Transverse colon (tissue), 4 donors: Measurements from ENCODE around the gene CLEC5A. TPM values are rescaled to one million over a fixed set of nuclear protein-coding genes. Genes with fewer than 3 reads are reported as not detected.
"Not testable (repeated sequence)": the region's sequence is repeated elsewhere in the genome, so short reads cannot be mapped to it uniquely, and the experiment has no call there.

Source experiments
- DNase-seq: peaks from one replicate; pipeline ENCODE4 v3.0.0-alpha.2; 2019
- H3K27ac ChIP-seq, 4 donors: fragments of 200-600 bp; sonication (generic); 2 replicates each; pipeline ENCODE4 v1.5.1; 2016 to 2018; ENCODE audit warnings: inconsistent platforms in 4 of 4
- H3K27me3 ChIP-seq: fragments of 200-600 bp; sonication (generic); 2 replicates; pipeline ENCODE4 v1.5.1; 2017; ENCODE audit warnings: inconsistent platforms
- H3K36me3 ChIP-seq, 4 donors: fragments of 200-600 bp; sonication (generic); 2 replicates each; pipeline ENCODE4 v1.5.1; 2017 to 2019; ENCODE audit warnings: inconsistent platforms in 4 of 4
- H3K4me1 ChIP-seq, 4 donors: fragments of 200-600 bp; sonication (generic); 2 replicates each; pipeline ENCODE4 v1.5.1; 2017 to 2020; ENCODE audit warnings: inconsistent platforms in 4 of 4
- H3K4me3 ChIP-seq, 4 donors: fragments of 200-600 bp; sonication (generic); 1 replicate in 1 of 4; 2 replicates in 3 of 4; pipeline versions ENCODE4 v1.5.1 to v1.6.1; 2017 to 2019; ENCODE audit warnings: inconsistent platforms in 4 of 4
- H3K9me3 ChIP-seq, 2 donors: fragments of 200-600 bp; sonication (generic); 2 replicates each; pipeline ENCODE4 v1.5.1; 2017 to 2019; ENCODE audit warnings: inconsistent platforms in 2 of 2
- EP300 ChIP-seq: sonication (generic); formaldehyde crosslinking; IDR thresholded peaks from one replicate; pipeline ENCODE4 v1.6.1; 2017; ENCODE audit warnings: antibody characterized with exemption, low read depth
- POLR2A ChIP-seq: fragments of 450-650 bp; IDR thresholded peaks from one replicate; pipeline ENCODE4 v1.6.1; 2016; ENCODE audit warnings: antibody characterized with exemption, mild to moderate bottlenecking, moderate library complexity
- POLR2AphosphoS5 ChIP-seq, 3 donors: sonication (generic); formaldehyde crosslinking; IDR thresholded peaks; one replicate each; pipeline ENCODE4 v1.6.1; 2016; ENCODE audit warnings: antibody characterized with exemption in 3 of 3
- WGBS, 2 donors: methylation state at CpG; one replicate each; pipeline ENCODE4 v1.1.5; 2018; ENCODE audit warnings: low coverage in 1 of 2; 5-methylcytosine and 5-hydroxymethylcytosine counted together
- in situ Hi-C, 4 donors: fragments of 200-750 bp; cut with MboI; loops; one replicate each; pipeline versions ENCODE4 v1.15.0 to v1.15.1; 2017; ENCODE audit warnings: low sequenced_read_pairs in 3 of 4, low pct_ligation_motif_present in 1 of 4, low pct_unique_long_range_greater_than_20kb in 1 of 4
- intact Hi-C: fragments of 100-400 bp; cut with DNase I; formaldehyde crosslinking; loops from one replicate; pipeline ENCODE4 v1.15.1; 2023; ENCODE audit warnings: low total_unique reads
- total RNA-seq, 4 donors: library from RNA; depleted of rRNA; stranded (reverse); fragments of >200 nt; gene quantifications; one replicate each; pipeline ENCODE4 v1.1.0, GENCODE V29; 2016
- TF ChIP-seq, protein P1 (sequence below), 5 experiments: fragments of 200-600 bp in 3 of 5; fragments of 450-650 bp in 2 of 5; sonication (generic) in 3 of 5; IDR thresholded peaks; 1 replicate in 2 of 5; 2 replicates in 3 of 5; pipeline ENCODE4 v1.5.1; 2016 to 2017; ENCODE audit warnings: antibody characterized with exemption in 5 of 5, inconsistent platforms in 3 of 5, mild to moderate bottlenecking in 2 of 5, moderate library complexity in 1 of 5

CLEC5A gene
- total RNA-seq, 4 donors from 2014 or later = 0.48 TPM; not detected in 3

DNA sequence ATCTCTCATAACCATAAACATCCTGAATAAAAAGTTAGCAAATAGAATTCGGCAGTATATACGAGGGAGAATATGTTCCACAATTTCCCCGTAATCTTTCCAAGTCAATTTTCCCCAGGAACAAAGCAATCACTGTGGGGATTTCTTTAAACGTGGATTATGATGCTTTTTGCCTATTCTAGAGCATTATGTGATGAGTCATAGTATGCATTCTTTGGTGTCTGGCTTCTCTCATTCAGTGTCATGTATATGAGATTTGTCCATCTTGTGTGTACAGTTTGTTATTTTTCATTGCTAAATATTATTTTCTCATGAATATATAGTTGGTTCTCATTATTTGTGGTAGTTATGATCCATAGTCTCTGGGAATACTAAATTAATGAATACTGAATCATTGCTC lies 40.5 kb downstream of the CLEC5A start:
- DNase-seq = no peak
- no peaks in the 10 kb centered on the region for H3K4me1 ChIP-seq
- TF ChIP-seq POLR2A (no peak), POLR2AphosphoS5 (IDR thresholded peaks at IDR 0.05) (no peak), EP300 (no peak)
- TF ChIP-seq, protein P1, sequence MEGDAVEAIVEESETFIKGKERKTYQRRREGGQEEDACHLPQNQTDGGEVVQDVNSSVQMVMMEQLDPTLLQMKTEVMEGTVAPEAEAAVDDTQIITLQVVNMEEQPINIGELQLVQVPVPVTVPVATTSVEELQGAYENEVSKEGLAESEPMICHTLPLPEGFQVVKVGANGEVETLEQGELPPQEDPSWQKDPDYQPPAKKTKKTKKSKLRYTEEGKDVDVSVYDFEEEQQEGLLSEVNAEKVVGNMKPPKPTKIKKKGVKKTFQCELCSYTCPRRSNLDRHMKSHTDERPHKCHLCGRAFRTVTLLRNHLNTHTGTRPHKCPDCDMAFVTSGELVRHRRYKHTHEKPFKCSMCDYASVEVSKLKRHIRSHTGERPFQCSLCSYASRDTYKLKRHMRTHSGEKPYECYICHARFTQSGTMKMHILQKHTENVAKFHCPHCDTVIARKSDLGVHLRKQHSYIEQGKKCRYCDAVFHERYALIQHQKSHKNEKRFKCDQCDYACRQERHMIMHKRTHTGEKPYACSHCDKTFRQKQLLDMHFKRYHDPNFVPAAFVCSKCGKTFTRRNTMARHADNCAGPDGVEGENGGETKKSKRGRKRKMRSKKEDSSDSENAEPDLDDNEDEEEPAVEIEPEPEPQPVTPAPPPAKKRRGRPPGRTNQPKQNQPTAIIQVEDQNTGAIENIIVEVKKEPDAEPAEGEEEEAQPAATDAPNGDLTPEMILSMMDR (IDR thresholded peaks at IDR 0.05) = no peak
- WGBS, 2 donors = 74 to 80% methylated on average over 4 of the region's 4 CpGs
- no peak overlapping the region for H3K27ac ChIP-seq
- in situ Hi-C loops = no loop called here
- no peak overlapping the region for H3K4me3 ChIP-seq
- no peaks in the 10 kb centered on the region for H3K36me3 ChIP-seq
- intact Hi-C loops = no loop called here
- H3K27me3 ChIP-seq = no peaks in the 10 kb centered on the region
- H3K9me3 ChIP-seq = no peaks in the 10 kb centered on the region

DNA sequence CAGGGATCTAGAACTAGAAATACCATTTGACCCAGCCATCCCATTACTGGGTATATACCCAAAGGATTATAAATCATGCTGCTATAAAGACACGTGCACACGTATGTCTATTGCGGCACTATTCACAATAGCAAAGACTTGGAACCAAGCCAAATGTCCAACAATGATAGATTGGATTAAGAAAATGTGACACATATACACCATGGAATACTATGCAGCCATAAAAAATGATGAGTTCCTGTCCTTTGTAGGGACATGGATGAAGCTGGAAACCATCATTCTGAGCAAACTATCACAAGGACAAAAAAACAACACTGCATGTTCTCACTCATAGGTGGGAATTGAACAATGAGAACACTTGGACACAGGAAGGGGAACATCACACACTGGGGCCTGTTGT lies 47.4 kb downstream of the CLEC5A start:
- DNase-seq, in situ Hi-C loops, H3K27me3 ChIP-seq, H3K4me3 ChIP-seq, intact Hi-C loops, H3K27ac ChIP-seq, H3K9me3 ChIP-seq, H3K4me1 ChIP-seq, H3K36me3 ChIP-seq: not testable (repeated sequence)
- WGBS, 2 donors = 98% methylated on average over 3 of the region's 3 CpGs; no CpG with 5 or more reads in 1 of the 2 donors

DNA sequence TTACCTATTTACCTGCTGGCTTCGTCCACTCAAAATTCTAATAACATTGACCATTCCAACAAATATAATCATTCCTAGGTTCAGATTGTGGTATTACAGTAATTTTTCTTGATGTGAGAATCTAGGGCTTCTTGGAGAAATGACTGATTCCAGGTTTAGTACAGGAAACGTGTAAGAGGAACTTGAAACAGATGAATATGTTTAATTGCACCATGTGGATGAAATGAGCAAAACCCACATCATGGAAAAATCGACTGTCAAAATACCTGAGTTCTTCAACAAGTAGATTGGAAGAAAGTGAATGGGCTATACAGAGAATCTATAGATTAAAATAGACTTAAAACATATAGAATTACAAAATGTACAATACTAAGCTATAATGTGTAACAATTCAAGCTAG lies 55.4 kb downstream of the CLEC5A start:
- intact Hi-C loops = no loop called here
- H3K27ac ChIP-seq = no peak overlapping the region

DNA sequence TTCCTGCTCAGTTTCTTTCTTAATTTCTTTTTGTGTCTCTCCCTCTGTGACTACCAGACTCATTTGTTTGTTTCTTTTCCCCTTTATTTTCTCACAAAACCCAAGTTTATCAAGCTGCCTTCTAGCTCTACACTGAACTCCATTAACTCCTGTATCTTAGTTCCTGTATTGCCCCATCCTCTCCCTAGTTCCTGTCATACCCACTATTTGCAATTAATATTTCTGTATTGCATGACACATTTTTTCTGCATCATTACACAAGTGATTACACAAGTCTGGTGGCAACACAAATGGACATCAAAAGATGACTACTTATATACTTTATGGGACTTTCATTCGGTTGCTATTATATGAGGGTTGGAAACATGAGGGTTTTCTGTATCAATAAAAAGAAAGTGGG lies 57.5 kb downstream of the CLEC5A start:
- 82 to 85% methylated on average over 1 of the region's 1 CpG for WGBS, 2 donors
- Histone ChIP-seq H3K36me3 (no peaks in the 10 kb centered on the region), H3K4me3 (no peak overlapping the region), H3K4me1 (no peaks in the 10 kb centered on the region), H3K9me3 (no peaks in the 10 kb centered on the region), H3K27ac (no peak overlapping the region), H3K27me3 (no peaks in the 10 kb centered on the region)
- intact Hi-C loops = no loop called here
- in situ Hi-C loops = no loop called here
- DNase-seq = no peak
- no peak for TF ChIP-seq POLR2A
- no peak for TF ChIP-seq POLR2AphosphoS5 (IDR thresholded peaks at IDR 0.05)
- TF ChIP-seq EP300 = no peak
- TF ChIP-seq, protein P1 (IDR thresholded peaks at IDR 0.05) = no peak

More for the DNA sequence above, 55.4 kb downstream of the CLEC5A start:
- TF ChIP-seq POLR2AphosphoS5 (IDR thresholded peaks at IDR 0.05) (no peak), EP300 (no peak), POLR2A (no peak)
- TF ChIP-seq, protein P1 (IDR thresholded peaks at IDR 0.05) = no peak
- no peaks in the 10 kb centered on the region for H3K27me3 ChIP-seq
- WGBS, 2 donors = 67 to 68% methylated on average over 2 to 3 of the region's 3 CpGs
- no peaks in the 10 kb centered on the region for H3K4me1 ChIP-seq
- H3K4me3 ChIP-seq = no peak overlapping the region
- no peaks in the 10 kb centered on the region for H3K36me3 ChIP-seq
- no peaks in the 10 kb centered on the region for H3K9me3 ChIP-seq
- no peak for DNase-seq
- in situ Hi-C loops = no loop called here

DNA sequence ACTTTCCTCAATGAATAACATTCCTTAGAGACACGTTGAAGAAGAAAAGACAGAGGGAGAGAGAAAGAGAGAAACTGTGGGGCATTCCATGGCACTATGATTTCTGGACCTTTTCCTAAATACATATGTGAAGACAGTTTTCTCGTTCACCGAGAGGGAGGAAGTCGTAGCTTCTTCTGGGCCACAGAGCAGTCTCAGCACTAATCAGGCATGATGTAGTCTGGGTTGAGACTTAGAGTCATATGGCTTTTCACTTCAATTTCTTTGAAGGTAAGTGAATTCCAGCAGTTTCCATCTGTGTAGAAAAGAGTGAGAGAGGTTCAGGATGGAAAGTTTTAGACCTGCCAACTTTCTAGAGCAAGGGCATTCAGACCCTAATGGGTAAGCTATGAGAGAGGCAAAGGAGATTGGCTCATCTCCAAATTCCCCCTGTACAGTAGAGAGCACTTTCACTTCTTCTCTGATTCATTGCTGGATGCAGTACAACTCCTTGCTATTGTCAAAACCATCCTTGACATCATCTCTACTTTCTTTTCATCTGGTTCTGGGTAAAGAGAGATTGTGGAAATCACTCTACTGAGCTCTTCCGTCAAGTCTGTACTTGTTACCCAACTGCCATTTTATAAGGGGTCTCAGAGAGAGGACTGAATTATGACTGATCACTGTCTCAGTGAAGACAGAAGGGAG lies 62.1 kb downstream of the CLEC5A start:
- Histone ChIP-seq H3K9me3 (no peaks in the 10 kb centered on the region), H3K27me3 (no peaks in the 10 kb centered on the region), H3K27ac (no peak overlapping the region), H3K4me3 (no peak overlapping the region), H3K4me1 (no peaks in the 10 kb centered on the region), H3K36me3 (no peaks in the 10 kb centered on the region)
- WGBS, 2 donors = 67 to 74% methylated on average over 5 of the region's 5 CpGs
- TF ChIP-seq, protein P1 (IDR thresholded peaks at IDR 0.05) = no peak
- TF ChIP-seq POLR2AphosphoS5 (IDR thresholded peaks at IDR 0.05) = no peak
- TF ChIP-seq EP300 = no peak
- no peak for TF ChIP-seq POLR2A
- intact Hi-C loops = no loop called here
- DNase-seq = no peak
- in situ Hi-C loops = no loop called here
